GM12872 (cell line): Measurements from ENCODE around the gene KIAA1210.

Experiments used
- CTCF ChIP-seq: IDR thresholded peaks from 3 replicates; pipeline ENCODE4 v1.5.1; 2011; ENCODE audit warnings: low read depth, mild to moderate bottlenecking, low read length, moderate library complexity; ENCODE audit not compliant: insufficient read depth

Gene KIAA1210

GRCh38 chrX:119075270-119076025 is 52.2 kb downstream of the KIAA1210 start:
- TF ChIP-seq CTCF: no peak

GRCh38 chrX:119073911-119074310 is 53.7 kb downstream of the KIAA1210 start:
- TF ChIP-seq CTCF: no peak

- no peak for TF ChIP-seq CTCF
Measured at GRCh38 chrX:119073200-119073905, 54.3 kb downstream of the KIAA1210 start.

GRCh38 chrX:119072744-119073143 is 54.9 kb downstream of the KIAA1210 start, which contains the start of gene CT47C1:
CT47C1 (plus strand) TSS chrX:119072993; CDS start chrX:119073226, 233 bp downstream.
- no peak for TF ChIP-seq CTCF

- no peak for TF ChIP-seq CTCF
Measured at GRCh38 chrX:119071381-119071780, 56.2 kb downstream of the KIAA1210 start.

- TF ChIP-seq CTCF: no peak
Measured at GRCh38 chrX:119069762-119070161, 57.9 kb downstream of the KIAA1210 start.

GRCh38 chrX:119069128-119069527 is 58.5 kb downstream of the KIAA1210 start:
- TF ChIP-seq CTCF: no peak
